ENCODE measurements around the gene TPM3. TPM values are rescaled to one million over a fixed set of nuclear protein-coding genes. Genes with fewer than 3 reads are reported as not detected.
"Not testable (repeated sequence)": the region's sequence is repeated elsewhere in the genome, so short reads cannot be mapped to it uniquely, and the experiment has no call there.

The TPM3 gene
- total and polyA plus RNA-seq, 5 experiments from 2014 or later = 287 to 1,022 (median 791) TPM

GRCh38 chr1:154221278-154222001 is 29.5 kb upstream of the TPM3 start:
- H3K27ac Mint-ChIP-seq = peak overlapping the region; percentile 95 to 100 (median 100)
- DNase-seq = peak; percentile 60 to 87 (median 74)
- H3K4me1 Mint-ChIP-seq = peaks cover 49 to 85% (median 79%) of the 10 kb centered on the region in 4 donors
- ATAC-seq = peak; percentile 43 to 48
- H3K9me3 Mint-ChIP-seq = no peaks in the 10 kb centered on the region
- POLR2A ChIA-PET = interaction anchor here (0.7 to 3.5 kb wide), 13 partner anchors 17 to 1052 kb away, joined by 3 to 29 read pairs (median 6); partner anchors contain the start of genes ATP8B2, CLK2, GATAD2B and HAX1
- H3K4me3 Mint-ChIP-seq = peak overlapping the region; percentile 83 to 99 (median 96)
- H3K27me3 Mint-ChIP-seq = peaks cover 0 to 2% (median 0%) of the 10 kb centered on the region in 5 donors
- H3K36me3 Mint-ChIP-seq = peaks cover 0 to 51% (median 11%) of the 10 kb centered on the region in 3 donors

GRCh38 chr1:154220970-154221277 is 29.0 kb upstream of the TPM3 start:
- POLR2A ChIA-PET = interaction anchor here (0.9 to 3.5 kb wide), 20 partner anchors 9 to 1639 kb away, joined by 3 to 29 read pairs (median 4); partner anchors contain the start of genes ATP8B2, CLK2, DENND4B and GATAD2B
- H3K4me1 Mint-ChIP-seq = peaks cover 47 to 80% (median 78%) of the 10 kb centered on the region in 4 donors
- H3K9me3 Mint-ChIP-seq = no peaks in the 10 kb centered on the region
- no peak for DNase-seq
- peak overlapping the region; percentile 83 to 99 (median 96) for H3K4me3 Mint-ChIP-seq
- H3K27me3 Mint-ChIP-seq = peaks cover 0 to 2% (median 0%) of the 10 kb centered on the region in 5 donors
- peak overlapping the region; percentile 99 to 100 (median 100) for H3K27ac Mint-ChIP-seq
- ATAC-seq = no peak
- H3K36me3 Mint-ChIP-seq = peaks cover 0 to 51% (median 9%) of the 10 kb centered on the region in 3 donors

- peaks cover 44 to 74% (median 74%) of the 10 kb centered on the region in 4 donors for H3K4me1 Mint-ChIP-seq
- no peaks in the 10 kb centered on the region for H3K9me3 Mint-ChIP-seq
- ATAC-seq (peak; percentile 87), DNase-seq (peak; percentile 93 to 99 (median 99))
- H3K27ac Mint-ChIP-seq = peak within 1 kb of the TSS; percentile 99 to 100 (median 100)
- peaks cover 0 to 48% (median 9%) of the 10 kb centered on the region in 3 donors for H3K36me3 Mint-ChIP-seq
- H3K4me3 Mint-ChIP-seq = peak within 1 kb of the TSS; percentile 83 to 99 (median 96)
- H3K27me3 Mint-ChIP-seq = peaks cover 0 to 2% (median 0%) of the 10 kb centered on the region in 5 donors
- POLR2A ChIA-PET = interaction anchor here (0.6 to 3.5 kb wide), 23 partner anchors 9 to 1639 kb away, joined by 3 to 29 read pairs (median 4); partner anchors contain the start of genes ATP8B2, CLK2, DENND4B and GATAD2B
These were observed 28.4 kb upstream of the TPM3 start, which contains the start of gene UBAP2L for GRCh38 chr1:154220071-154220969. Gene UBAP2L, plus strand, starts transcription at chr1:154220955. Its CDS starts 4,169 bp downstream, at chr1:154225124.

GRCh38 chr1:154219541-154219940 is 27.6 kb upstream of the TPM3 start:
- Mint-ChIP-seq H3K4me1 (peaks cover 42 to 68% (median 67%) of the 10 kb centered on the region in 4 donors), H3K9me3 (no peaks in the 10 kb centered on the region), H3K4me3 (peak overlapping the region; percentile 83 to 99 (median 96)), H3K36me3 (peaks cover 0 to 44% (median 9%) of the 10 kb centered on the region in 3 donors), H3K27me3 (peaks cover 0 to 2% (median 0%) of the 10 kb centered on the region in 5 donors), H3K27ac (peak overlapping the region; percentile 99 to 100 (median 100))
- no peak for ATAC-seq
- DNase-seq = no peak
- POLR2A ChIA-PET = interaction anchor here (0.7 to 3.5 kb wide), 13 partner anchors 8 to 296 kb away, joined by 3 to 29 read pairs (median 6); partner anchors contain the start of genes ATP8B2, DENND4B, GATAD2B and HAX1

GRCh38 chr1:154218545-154218944 is 26.6 kb upstream of the TPM3 start:
- Mint-ChIP-seq H3K27me3 (peaks cover 0 to 2% (median 0%) of the 10 kb centered on the region in 5 donors), H3K4me1 (peaks cover 38 to 62% (median 58%) of the 10 kb centered on the region in 4 donors), H3K9me3 (no peaks in the 10 kb centered on the region), H3K27ac (peak overlapping the region; percentile 99 to 100 (median 100)), H3K36me3 (peaks cover 0 to 50% (median 9%) of the 10 kb centered on the region in 3 donors), H3K4me3 (peak overlapping the region; percentile 83 to 99 (median 96))
- POLR2A ChIA-PET = interaction anchor here (0.6 to 3.5 kb wide), 5 partner anchors 36 to 1360 kb away, joined by 3 to 29 read pairs (median 4); partner anchors contain the start of genes GATAD2B and RPS27
- ATAC-seq (no peak), DNase-seq (no peak)

GRCh38 chr1:154213274-154213673 is 21.4 kb upstream of the TPM3 start:
- peaks cover 4 to 88% (median 9%) of the 10 kb centered on the region in 3 donors for H3K36me3 Mint-ChIP-seq
- no peaks in the 10 kb centered on the region for H3K9me3 Mint-ChIP-seq
- ATAC-seq = no peak
- peak overlapping the region in 5 of 10 donors; percentile 17 to 72 (median 25) for H3K27ac Mint-ChIP-seq
- POLR2A ChIA-PET = no interaction called here
- H3K27me3 Mint-ChIP-seq = no peaks in the 10 kb centered on the region
- peaks cover 9 to 32% (median 16%) of the 10 kb centered on the region in 4 donors for H3K4me1 Mint-ChIP-seq
- no peak overlapping the region for H3K4me3 Mint-ChIP-seq
- DNase-seq = no peak

- no peak for DNase-seq
- peaks cover 0 to 21% (median 8%) of the 10 kb centered on the region in 4 donors for H3K4me1 Mint-ChIP-seq
- no peaks in the 10 kb centered on the region for H3K27me3 Mint-ChIP-seq
- H3K4me3 Mint-ChIP-seq = no peak overlapping the region
- POLR2A ChIA-PET = interaction anchor here (0.7 to 1.0 kb wide), 2 partner anchors 8 to 175 kb away, joined by 3 to 4 read pairs; partner anchors contain the start of gene UBAP2L
- peaks cover 4 to 88% (median 7%) of the 10 kb centered on the region in 3 donors for H3K36me3 Mint-ChIP-seq
- ATAC-seq = no peak
- no peaks in the 10 kb centered on the region for H3K9me3 Mint-ChIP-seq
- H3K27ac Mint-ChIP-seq = peak overlapping the region in 8 of 10 donors; percentile 4 to 79 (median 56)
These were observed 20.2 kb upstream of the TPM3 start for GRCh38 chr1:154212083-154212482.

- H3K27ac Mint-ChIP-seq = peak overlapping the region in 6 of 10 donors; percentile 8 to 92 (median 34)
- POLR2A ChIA-PET = interaction anchor here (0.7 kb wide), 1 partner anchor 1606 kb away, joined by 4 read pairs; no protein-coding TSS in a partner anchor
These were observed 16.9 kb upstream of the TPM3 start for GRCh38 chr1:154208677-154209388.

GRCh38 chr1:154207262-154207661 is 15.4 kb upstream of the TPM3 start:
- H3K4me3 Mint-ChIP-seq = no peak overlapping the region
- H3K36me3 Mint-ChIP-seq = peaks cover 4 to 66% (median 15%) of the 10 kb centered on the region in 3 donors
- no peaks in the 10 kb centered on the region for H3K9me3 Mint-ChIP-seq
- H3K27me3 Mint-ChIP-seq = no peaks in the 10 kb centered on the region
- H3K27ac Mint-ChIP-seq = peak overlapping the region in 8 of 10 donors; percentile 7 to 80 (median 48)
- DNase-seq = no peak
- H3K4me1 Mint-ChIP-seq = peaks cover 0 to 7% (median 1%) of the 10 kb centered on the region in 4 donors
- ATAC-seq = no peak
- POLR2A ChIA-PET = interaction anchor here (0.5 to 1.0 kb wide), 3 partner anchors 128 to 214 kb away, joined by 3 read pairs; no protein-coding TSS in a partner anchor

More at GRCh38 chr1:154208677-154209388, 16.9 kb upstream of the TPM3 start:
- Mint-ChIP-seq H3K4me3 (no peak overlapping the region), H3K27me3 (no peaks in the 10 kb centered on the region), H3K36me3 (peaks cover 4 to 81% (median 17%) of the 10 kb centered on the region in 3 donors), H3K9me3 (no peaks in the 10 kb centered on the region), H3K4me1 (peaks cover 0 to 10% (median 5%) of the 10 kb centered on the region in 4 donors)
- DNase-seq (no peak), ATAC-seq (no peak)

- no peaks in the 10 kb centered on the region for H3K9me3 Mint-ChIP-seq
- peak in 1 of 10 donors; percentile 26 for DNase-seq
- no peak within 1 kb of the TSS for H3K4me3 Mint-ChIP-seq
- H3K27ac Mint-ChIP-seq = peak within 1 kb of the TSS in 9 of 10 donors; percentile 31 to 90 (median 80)
- peaks cover 0 to 55% (median 12%) of the 10 kb centered on the region in 3 donors for H3K36me3 Mint-ChIP-seq
- POLR2A ChIA-PET = no interaction called here
- H3K27me3 Mint-ChIP-seq = no peaks in the 10 kb centered on the region
- ATAC-seq = peak; percentile 59 to 69
- peaks cover 0 to 7% (median under 1%) of the 10 kb centered on the region in 4 donors for H3K4me1 Mint-ChIP-seq
These were observed 14.3 kb upstream of the TPM3 start, which contains the start of gene CFAP141 for GRCh38 chr1:154206196-154206595. Gene CFAP141, minus strand, starts transcription at chr1:154206333. Its CDS starts 26 bp downstream, at chr1:154206307.

- not testable (repeated sequence) for ATAC-seq, DNase-seq, H3K9me3 Mint-ChIP-seq, H3K4me1 Mint-ChIP-seq, H3K4me3 Mint-ChIP-seq, H3K27me3 Mint-ChIP-seq
- POLR2A ChIA-PET = interaction anchor here (0.7 kb wide), 1 partner anchor 106 kb away, joined by 3 read pairs; no protein-coding TSS in a partner anchor
- peak overlapping the region in 9 of 10 donors; percentile 10 to 90 (median 57) for H3K27ac Mint-ChIP-seq
- peaks cover 0 to 53% (median 12%) of the 10 kb centered on the region in 3 donors for H3K36me3 Mint-ChIP-seq
These were observed 13.9 kb upstream of the TPM3 start for GRCh38 chr1:154205778-154206177.
